ENCODE results near the gene MROH9.

Gene MROH9

DNA sequence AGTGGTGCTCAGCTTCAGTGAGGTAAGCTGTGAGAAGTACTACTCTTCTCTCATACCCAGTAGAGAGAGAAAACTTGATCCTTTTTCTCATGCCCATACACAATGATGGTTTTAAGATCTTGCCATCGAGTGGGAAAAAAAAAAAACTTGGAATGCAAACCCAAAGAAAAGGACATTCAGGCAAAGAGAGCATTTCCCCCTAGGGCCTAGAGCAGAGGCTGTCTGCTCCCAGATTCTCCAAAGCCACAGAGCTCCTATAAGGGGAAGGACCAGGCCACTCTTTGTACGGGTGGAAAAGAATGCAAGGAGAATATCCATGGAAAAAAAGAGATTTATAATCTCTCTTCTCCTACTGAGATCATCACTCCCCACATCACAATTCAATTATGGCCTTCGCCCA is 34.9 kb downstream of the MROH9 start:
- Histone ChIP-seq H3K4me2 (ENCODE audit: low read depth, low read length, poor library complexity, severe bottlenecking) (no peak overlapping the region), H3K36me3 (ENCODE audit: low read length) (no peaks in the 10 kb centered on the region), H3K9me3 (ENCODE audit: insufficient read depth, low read length) (no peaks in the 10 kb centered on the region), H3K9ac (ENCODE audit: low read length) (no peak overlapping the region), H2AFZ (ENCODE audit: low read depth, low read length, severe bottlenecking) (no peak overlapping the region), H3K9me2 (replicated peaks; ENCODE audit: insufficient read depth, low read length) (no peaks in the 10 kb centered on the region), H4K20me1 (ENCODE audit: low read depth, low read length) (no peaks in the 10 kb centered on the region), H3K27ac (ENCODE audit: low read depth, low read length) (no peak overlapping the region), H3K4me3 (ENCODE audit: insufficient read depth, low read length, poor library complexity, severe bottlenecking) (no peak overlapping the region), H3K27me3 (ENCODE audit: low read length) (no peaks in the 10 kb centered on the region), H3K79me2 (ENCODE audit: insufficient read depth, low read length) (no peaks in the 10 kb centered on the region), H3F3A (ENCODE audit: insufficient read depth) (no peaks in the 10 kb centered on the region)
- TF ChIP-seq EZH2phosphoT487 (conservative IDR thresholded peaks at IDR 0.05; ENCODE audit: low read length) = no peak
- TF ChIP-seq, protein P1, sequence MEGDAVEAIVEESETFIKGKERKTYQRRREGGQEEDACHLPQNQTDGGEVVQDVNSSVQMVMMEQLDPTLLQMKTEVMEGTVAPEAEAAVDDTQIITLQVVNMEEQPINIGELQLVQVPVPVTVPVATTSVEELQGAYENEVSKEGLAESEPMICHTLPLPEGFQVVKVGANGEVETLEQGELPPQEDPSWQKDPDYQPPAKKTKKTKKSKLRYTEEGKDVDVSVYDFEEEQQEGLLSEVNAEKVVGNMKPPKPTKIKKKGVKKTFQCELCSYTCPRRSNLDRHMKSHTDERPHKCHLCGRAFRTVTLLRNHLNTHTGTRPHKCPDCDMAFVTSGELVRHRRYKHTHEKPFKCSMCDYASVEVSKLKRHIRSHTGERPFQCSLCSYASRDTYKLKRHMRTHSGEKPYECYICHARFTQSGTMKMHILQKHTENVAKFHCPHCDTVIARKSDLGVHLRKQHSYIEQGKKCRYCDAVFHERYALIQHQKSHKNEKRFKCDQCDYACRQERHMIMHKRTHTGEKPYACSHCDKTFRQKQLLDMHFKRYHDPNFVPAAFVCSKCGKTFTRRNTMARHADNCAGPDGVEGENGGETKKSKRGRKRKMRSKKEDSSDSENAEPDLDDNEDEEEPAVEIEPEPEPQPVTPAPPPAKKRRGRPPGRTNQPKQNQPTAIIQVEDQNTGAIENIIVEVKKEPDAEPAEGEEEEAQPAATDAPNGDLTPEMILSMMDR (IDR thresholded peaks at IDR 0.05; ENCODE audit: insufficient read depth, low read length, poor library complexity, severe bottlenecking) = no peak

DNA sequence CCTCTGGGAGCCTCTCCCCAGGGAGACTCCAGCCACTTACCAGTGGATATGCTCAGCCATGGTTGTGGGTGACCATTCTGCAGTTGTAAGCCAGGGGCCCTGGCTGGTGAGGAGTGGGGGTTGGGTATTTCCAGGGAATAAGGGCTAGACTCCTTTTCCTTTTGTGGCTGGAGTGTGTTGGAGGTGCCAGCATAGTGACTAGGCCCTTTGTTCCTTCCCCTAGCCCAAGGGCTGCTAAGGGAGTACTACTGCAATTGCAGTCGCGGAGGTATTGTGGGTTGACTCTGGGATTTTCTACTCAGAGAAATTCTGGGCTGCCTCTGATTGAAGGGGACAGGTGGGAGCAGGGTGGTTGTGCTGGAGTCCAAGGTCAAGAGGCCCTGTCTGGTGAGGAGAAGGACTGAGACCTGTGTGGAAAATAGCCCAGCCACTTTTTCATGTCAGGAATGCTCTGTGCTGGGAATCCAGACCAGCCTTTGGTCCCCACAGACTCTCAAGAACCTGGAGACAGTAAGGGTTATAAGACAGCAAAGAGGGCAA is 43.1 kb downstream of the MROH9 start:
- Histone ChIP-seq H3K27me3 (ENCODE audit: low read length) (no peaks in the 10 kb centered on the region), H3K9me2 (replicated peaks; ENCODE audit: insufficient read depth, low read length) (no peaks in the 10 kb centered on the region), H3K4me2 (ENCODE audit: low read depth, low read length, poor library complexity, severe bottlenecking) (no peak overlapping the region), H3K36me3 (ENCODE audit: low read length) (no peaks in the 10 kb centered on the region), H3K9ac (ENCODE audit: low read length) (no peak overlapping the region), H2AFZ (ENCODE audit: low read depth, low read length, severe bottlenecking) (no peak overlapping the region), H3K27ac (ENCODE audit: low read depth, low read length) (no peak overlapping the region), H3K4me3 (ENCODE audit: insufficient read depth, low read length, poor library complexity, severe bottlenecking) (no peak overlapping the region), H3K79me2 (ENCODE audit: insufficient read depth, low read length) (no peaks in the 10 kb centered on the region), H3F3A (ENCODE audit: insufficient read depth) (no peaks in the 10 kb centered on the region), H4K20me1 (ENCODE audit: low read depth, low read length) (no peaks in the 10 kb centered on the region), H3K9me3 (ENCODE audit: insufficient read depth, low read length) (0 out of 2 replicates have a peak, but pooled peaks cover 5% of the 10 kb centered on the region)
- TF ChIP-seq, protein P1 (IDR thresholded peaks at IDR 0.05; ENCODE audit: insufficient read depth, low read length, poor library complexity, severe bottlenecking) = no peak
- TF ChIP-seq EZH2phosphoT487 (conservative IDR thresholded peaks at IDR 0.05; ENCODE audit: low read length) = no peak

DNA sequence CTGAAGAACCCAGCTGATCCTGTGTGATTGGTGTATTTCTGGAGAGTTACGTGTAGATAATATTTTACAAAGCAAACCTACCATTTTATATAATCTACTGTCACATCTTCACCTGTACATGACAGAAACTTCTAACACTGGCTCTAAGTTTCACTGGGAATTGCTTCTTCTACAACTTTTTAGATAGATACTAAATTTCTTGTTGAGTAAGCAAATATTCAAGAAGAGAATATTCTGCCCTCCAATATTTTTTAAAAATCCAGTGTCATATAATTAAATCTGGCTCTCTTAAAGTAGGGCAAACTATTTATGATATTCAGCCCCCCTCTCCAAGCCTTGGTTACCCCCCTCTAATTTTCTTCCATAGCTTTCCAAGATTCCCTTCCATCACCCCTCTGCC is 50.1 kb downstream of the MROH9 start:
- Histone ChIP-seq H3K9ac (ENCODE audit: low read length) (no peak overlapping the region), H3K9me2 (replicated peaks; ENCODE audit: insufficient read depth, low read length) (no peaks in the 10 kb centered on the region), H3K4me3 (ENCODE audit: insufficient read depth, low read length, poor library complexity, severe bottlenecking) (no peak overlapping the region), H3F3A (ENCODE audit: insufficient read depth) (no peaks in the 10 kb centered on the region), H4K20me1 (ENCODE audit: low read depth, low read length) (no peaks in the 10 kb centered on the region), H3K4me2 (ENCODE audit: low read depth, low read length, poor library complexity, severe bottlenecking) (no peak overlapping the region), H3K9me3 (ENCODE audit: insufficient read depth, low read length) (no peaks in the 10 kb centered on the region), H2AFZ (ENCODE audit: low read depth, low read length, severe bottlenecking) (no peak overlapping the region), H3K27me3 (ENCODE audit: low read length) (no peaks in the 10 kb centered on the region), H3K79me2 (ENCODE audit: insufficient read depth, low read length) (no peaks in the 10 kb centered on the region), H3K36me3 (ENCODE audit: low read length) (no peaks in the 10 kb centered on the region), H3K27ac (ENCODE audit: low read depth, low read length) (no peak overlapping the region)
- no peak for TF ChIP-seq EZH2phosphoT487 (conservative IDR thresholded peaks at IDR 0.05; ENCODE audit: low read length)
- TF ChIP-seq, protein P1 (IDR thresholded peaks at IDR 0.05; ENCODE audit: insufficient read depth, low read length, poor library complexity, severe bottlenecking) = no peak

Measured in SU-DHL-6 (cell line).